ENCODE data around the gene ZNF729. TPM values are rescaled to one million over a fixed set of nuclear protein-coding genes. Genes with fewer than 3 reads are reported as not detected.

The ZNF729 gene
- total and polyA plus RNA-seq, 2 experiments from 2014 or later, result not detected

DNA sequence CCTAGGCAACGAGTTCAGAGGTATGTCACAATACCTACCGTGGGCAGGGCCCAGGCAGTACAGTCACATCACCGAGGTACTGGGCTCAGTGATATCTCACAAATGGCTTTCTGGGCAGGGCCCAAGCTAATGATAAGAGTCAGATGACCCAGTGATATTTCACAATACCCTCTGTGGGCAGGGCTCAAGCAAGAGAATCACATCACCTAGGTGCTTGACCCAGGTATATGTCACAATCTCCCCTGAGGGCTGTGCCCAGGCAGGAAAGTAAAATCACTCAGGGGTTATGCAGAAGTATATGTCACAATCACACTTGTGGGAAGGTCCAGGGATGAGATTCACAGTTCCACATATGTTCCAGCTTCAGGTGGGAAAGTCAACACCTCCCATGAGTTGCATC is 45.3 kb downstream of the ZNF729 start:
- Histone ChIP-seq H3K36me3 (ENCODE audit: insufficient read depth) (no peaks in the 10 kb centered on the region), H3K27ac (ENCODE audit: low read depth) (no peak overlapping the region), H4K20me1 (replicated peaks; ENCODE audit: insufficient read depth) (no peaks in the 10 kb centered on the region), H3K79me2 (replicated peaks; ENCODE audit: insufficient read depth) (no peaks in the 10 kb centered on the region), H3F3A (replicated peaks; ENCODE audit: low read depth) (no peaks in the 10 kb centered on the region), H2AFZ (no peak overlapping the region), H3K9me2 (ENCODE audit: insufficient read depth) (no peaks in the 10 kb centered on the region), H3K4me2 (no peak overlapping the region), H3K4me3 (no peak overlapping the region), H3K27me3 (ENCODE audit: insufficient read depth) (no peaks in the 10 kb centered on the region), H3K4me1 (ENCODE audit: insufficient read depth) (no peaks in the 10 kb centered on the region)
- Mint-ChIP-seq H3K27ac (no peak overlapping the region), H3K27me3 (ENCODE audit: insufficient read depth, low read depth, poor library complexity) (peaks cover 1% of the 10 kb centered on the region), H3K4me1 (no peaks in the 10 kb centered on the region), H3K36me3 (ENCODE audit: low read depth) (peaks cover 41% of the 10 kb centered on the region), H3K9me3 (peaks cover 100% of the 10 kb centered on the region), H3K4me3 (no peak overlapping the region)
- ATAC-seq (no peak), DNase-seq (ENCODE audit: low spot score) (no peak)
- TF ChIP-seq, protein P1, sequence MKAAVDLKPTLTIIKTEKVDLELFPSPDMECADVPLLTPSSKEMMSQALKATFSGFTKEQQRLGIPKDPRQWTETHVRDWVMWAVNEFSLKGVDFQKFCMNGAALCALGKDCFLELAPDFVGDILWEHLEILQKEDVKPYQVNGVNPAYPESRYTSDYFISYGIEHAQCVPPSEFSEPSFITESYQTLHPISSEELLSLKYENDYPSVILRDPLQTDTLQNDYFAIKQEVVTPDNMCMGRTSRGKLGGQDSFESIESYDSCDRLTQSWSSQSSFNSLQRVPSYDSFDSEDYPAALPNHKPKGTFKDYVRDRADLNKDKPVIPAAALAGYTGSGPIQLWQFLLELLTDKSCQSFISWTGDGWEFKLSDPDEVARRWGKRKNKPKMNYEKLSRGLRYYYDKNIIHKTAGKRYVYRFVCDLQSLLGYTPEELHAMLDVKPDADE (IDR thresholded peaks at IDR 0.05), result no peak
- TF ChIP-seq REST (IDR thresholded peaks at IDR 0.05; ENCODE audit: unreplicated experiment) (no peak), EZH2 (IDR thresholded peaks at IDR 0.05; ENCODE audit: low read depth, unreplicated experiment) (no peak), CTCF (conservative IDR thresholded peaks at IDR 0.05; ENCODE audit: low read depth in 2 of 2) (no peak), NANOG (IDR thresholded peaks at IDR 0.05; ENCODE audit: borderline replicate concordance) (no peak), JUNB (IDR thresholded peaks at IDR 0.05; ENCODE audit: unreplicated experiment) (no peak), STAT1 (IDR thresholded peaks at IDR 0.05; ENCODE audit: unreplicated experiment) (no peak), CREB1 (CRISPR knock-in tag; IDR thresholded peaks at IDR 0.05; ENCODE audit: low read depth) (no peak), ZNF114 (CRISPR knock-in tag; IDR thresholded peaks at IDR 0.05) (no peak), EZH2phosphoT487 (IDR thresholded peaks at IDR 0.05; ENCODE audit: unreplicated experiment) (no peak), ZNF331 (CRISPR knock-in tag; IDR thresholded peaks at IDR 0.05; ENCODE audit: low read depth) (no peak), POLR2AphosphoS5 (IDR thresholded peaks at IDR 0.05; ENCODE audit: low read depth) (no peak)
- TF ChIP-seq, protein P2, sequence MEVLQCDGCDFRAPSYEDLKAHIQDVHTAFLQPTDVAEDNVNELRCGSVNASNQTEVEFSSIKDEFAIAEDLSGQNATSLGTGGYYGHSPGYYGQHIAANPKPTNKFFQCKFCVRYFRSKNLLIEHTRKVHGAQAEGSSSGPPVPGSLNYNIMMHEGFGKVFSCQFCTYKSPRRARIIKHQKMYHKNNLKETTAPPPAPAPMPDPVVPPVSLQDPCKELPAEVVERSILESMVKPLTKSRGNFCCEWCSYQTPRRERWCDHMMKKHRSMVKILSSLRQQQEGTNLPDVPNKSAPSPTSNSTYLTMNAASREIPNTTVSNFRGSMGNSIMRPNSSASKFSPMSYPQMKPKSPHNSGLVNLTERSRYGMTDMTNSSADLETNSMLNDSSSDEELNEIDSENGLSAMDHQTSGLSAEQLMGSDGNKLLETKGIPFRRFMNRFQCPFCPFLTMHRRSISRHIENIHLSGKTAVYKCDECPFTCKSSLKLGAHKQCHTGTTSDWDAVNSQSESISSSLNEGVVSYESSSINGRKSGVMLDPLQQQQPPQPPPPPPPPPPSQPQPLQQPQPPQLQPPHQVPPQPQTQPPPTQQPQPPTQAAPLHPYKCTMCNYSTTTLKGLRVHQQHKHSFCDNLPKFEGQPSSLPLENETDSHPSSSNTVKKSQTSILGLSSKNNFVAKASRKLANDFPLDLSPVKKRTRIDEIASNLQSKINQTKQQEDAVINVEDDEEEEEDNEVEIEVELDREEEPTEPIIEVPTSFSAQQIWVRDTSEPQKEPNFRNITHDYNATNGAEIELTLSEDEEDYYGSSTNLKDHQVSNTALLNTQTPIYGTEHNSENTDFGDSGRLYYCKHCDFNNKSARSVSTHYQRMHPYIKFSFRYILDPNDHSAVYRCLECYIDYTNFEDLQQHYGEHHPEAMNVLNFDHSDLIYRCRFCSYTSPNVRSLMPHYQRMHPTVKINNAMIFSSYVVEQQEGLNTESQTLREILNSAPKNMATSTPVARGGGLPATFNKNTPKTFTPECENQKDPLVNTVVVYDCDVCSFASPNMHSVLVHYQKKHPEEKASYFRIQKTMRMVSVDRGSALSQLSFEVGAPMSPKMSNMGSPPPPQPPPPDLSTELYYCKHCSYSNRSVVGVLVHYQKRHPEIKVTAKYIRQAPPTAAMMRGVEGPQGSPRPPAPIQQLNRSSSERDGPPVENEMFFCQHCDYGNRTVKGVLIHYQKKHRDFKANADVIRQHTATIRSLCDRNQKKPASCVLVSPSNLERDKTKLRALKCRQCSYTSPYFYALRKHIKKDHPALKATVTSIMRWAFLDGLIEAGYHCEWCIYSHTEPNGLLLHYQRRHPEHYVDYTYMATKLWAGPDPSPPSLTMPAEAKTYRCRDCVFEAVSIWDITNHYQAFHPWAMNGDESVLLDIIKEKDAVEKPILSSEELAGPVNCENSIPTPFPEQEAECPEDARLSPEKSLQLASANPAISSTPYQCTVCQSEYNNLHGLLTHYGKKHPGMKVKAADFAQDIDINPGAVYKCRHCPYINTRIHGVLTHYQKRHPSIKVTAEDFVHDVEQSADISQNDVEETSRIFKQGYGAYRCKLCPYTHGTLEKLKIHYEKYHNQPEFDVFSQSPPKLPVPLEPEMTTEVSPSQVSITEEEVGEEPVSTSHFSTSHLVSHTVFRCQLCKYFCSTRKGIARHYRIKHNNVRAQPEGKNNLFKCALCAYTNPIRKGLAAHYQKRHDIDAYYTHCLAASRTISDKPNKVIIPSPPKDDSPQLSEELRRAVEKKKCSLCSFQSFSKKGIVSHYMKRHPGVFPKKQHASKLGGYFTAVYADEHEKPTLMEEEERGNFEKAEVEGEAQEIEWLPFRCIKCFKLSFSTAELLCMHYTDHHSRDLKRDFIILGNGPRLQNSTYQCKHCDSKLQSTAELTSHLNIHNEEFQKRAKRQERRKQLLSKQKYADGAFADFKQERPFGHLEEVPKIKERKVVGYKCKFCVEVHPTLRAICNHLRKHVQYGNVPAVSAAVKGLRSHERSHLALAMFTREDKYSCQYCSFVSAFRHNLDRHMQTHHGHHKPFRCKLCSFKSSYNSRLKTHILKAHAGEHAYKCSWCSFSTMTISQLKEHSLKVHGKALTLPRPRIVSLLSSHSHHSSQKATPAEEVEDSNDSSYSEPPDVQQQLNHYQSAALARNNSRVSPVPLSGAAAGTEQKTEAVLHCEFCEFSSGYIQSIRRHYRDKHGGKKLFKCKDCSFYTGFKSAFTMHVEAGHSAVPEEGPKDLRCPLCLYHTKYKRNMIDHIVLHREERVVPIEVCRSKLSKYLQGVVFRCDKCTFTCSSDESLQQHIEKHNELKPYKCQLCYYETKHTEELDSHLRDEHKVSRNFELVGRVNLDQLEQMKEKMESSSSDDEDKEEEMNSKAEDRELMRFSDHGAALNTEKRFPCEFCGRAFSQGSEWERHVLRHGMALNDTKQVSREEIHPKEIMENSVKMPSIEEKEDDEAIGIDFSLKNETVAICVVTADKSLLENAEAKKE (CRISPR knock-in tag; IDR thresholded peaks at IDR 0.05), result no peak

Data from GM23338 (cell line).